NCI-H2227 (cell line): ENCODE data around the gene ZPBP.
"Not testable (repeated sequence)": the region's sequence is repeated elsewhere in the genome, so short reads cannot be mapped to it uniquely, and the experiment has no call there.

Experiments used
- DNase-seq: peaks from one replicate; lab custom pipeline; 2025; ENCODE audit not compliant: unreplicated experiment; lab: John Stamatoyannopoulos, UW

The ZPBP gene

DNA sequence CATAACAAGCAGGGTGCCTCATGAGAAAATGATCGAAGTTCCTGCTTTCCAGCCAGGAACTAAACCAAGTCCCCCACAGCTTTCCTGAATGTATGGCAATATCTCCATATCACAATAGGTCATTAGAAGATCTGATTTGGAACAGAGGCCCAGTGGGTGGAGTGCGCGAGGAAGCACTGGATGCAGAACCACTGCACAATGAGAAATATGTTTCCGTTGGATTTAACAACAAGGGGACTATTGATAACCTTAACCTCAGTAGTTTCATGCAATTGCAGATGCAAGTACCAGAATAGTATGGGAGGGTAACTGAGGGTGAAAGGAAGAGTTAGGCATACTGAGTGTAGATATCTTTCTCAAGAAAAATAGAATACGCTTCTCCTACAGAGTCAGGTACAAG lies 45.3 kb downstream of the ZPBP start:
- DNase-seq = no peak

- not testable (repeated sequence) for DNase-seq
Observed at GRCh38 chr7:50041165-50041564, 51.9 kb downstream of the ZPBP start.

DNA sequence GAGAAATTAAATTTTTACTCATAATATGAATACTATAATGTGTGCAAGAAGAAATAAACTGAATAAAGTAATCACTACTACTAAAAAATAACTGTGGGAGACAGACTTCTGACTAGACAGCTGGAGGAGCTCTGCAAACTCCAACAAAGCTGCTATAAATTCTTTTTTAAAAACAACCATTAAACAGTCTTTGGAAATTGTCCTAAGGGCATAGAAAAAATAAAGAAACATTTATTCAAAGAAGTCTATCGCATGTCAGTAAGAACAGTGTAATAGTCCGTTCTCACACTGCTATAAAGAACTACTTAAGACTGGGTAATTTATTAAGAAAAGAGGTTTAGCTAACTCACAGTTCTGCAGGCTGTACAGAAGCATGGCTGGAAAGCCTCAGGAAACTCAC lies 56.0 kb downstream of the ZPBP start:
- no peak for DNase-seq

GRCh38 chr7:50022991-50023390 lies 70.1 kb downstream of the ZPBP start:
- no peak for DNase-seq

- no peak for DNase-seq
Observed at GRCh38 chr7:50022451-50022850, 70.6 kb downstream of the ZPBP start.

DNA sequence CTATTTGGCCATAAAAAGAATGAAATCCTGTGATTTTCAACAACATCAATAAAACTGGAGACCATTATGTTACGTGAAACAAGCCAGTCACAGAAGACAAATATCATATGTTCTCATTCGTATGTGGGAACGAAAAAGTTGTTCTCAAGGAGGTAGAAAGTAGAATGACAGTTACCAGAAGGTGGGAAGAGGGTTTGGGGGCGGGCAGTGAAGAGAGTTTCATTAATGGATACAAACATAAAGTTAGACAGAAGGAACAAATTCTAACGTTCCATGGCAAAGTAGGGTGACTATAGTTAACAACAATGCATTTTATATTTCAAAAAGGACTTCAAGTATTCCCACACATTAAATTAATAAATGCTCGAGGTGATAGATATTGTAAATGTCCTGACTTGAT lies 97.4 kb downstream of the ZPBP start:
- DNase-seq = no peak

- no peak for DNase-seq
Observed at GRCh38 chr7:49986191-49986590, 106.9 kb downstream of the ZPBP start.

DNA sequence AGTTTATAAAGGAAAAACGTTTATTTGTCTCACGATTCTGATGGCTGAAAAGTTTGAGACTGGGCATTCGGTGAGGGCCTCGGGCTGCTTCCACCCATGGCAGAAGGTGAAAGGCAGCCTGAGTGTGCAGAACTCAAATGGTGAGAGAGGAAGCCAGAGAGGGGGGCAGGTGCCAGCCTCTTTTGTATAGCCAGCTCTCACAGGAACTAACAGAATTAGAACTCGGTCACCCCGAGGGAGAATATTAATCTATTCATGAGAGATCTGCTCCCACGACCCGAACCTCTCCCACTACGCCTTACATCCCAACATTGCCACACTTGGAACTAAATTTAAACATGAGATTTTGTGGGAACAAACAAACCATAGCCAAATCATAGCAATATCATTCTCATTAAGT lies 112.6 kb downstream of the ZPBP start:
- no peak for DNase-seq

GRCh38 chr7:49976238-49976637 lies 116.8 kb downstream of the ZPBP start:
- DNase-seq = no peak

DNA sequence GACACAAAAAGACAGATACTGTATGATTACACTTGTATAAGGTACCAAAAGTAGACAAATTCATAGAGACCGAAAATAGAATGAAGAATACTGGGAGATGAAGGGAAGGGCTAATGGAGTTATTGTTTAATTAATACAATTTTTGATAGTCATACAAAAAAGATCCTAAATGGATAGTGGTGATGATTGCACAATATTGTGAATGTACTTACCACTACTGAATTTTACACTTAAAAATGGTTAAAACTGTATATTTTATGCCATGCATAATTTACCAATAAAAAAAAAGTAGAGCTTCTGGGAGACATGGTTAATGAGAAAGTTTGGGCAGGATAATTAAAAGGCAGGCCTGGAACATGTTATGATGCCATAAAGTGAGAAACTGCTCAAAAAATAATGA lies 119.0 kb downstream of the ZPBP start:
- DNase-seq = no peak

DNA sequence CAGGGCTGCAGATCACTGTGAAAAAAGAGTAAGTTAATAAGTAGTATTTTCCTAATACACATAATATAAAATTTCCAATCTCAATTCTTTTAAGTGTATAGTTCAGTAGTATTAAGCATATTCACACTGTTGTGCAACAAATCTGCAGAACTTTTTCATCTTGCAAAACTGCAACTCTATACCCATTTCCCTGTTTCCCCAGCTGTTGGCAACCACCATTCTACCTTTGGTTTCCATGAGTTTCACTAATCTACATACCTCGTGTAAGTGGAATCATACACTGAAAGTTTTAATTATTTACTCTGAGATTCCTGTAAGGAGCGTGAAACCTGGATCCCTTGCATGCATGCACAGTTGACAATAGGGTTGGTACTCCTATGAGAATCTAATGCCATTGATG lies 155.4 kb downstream of the ZPBP start:
- no peak for DNase-seq

DNA sequence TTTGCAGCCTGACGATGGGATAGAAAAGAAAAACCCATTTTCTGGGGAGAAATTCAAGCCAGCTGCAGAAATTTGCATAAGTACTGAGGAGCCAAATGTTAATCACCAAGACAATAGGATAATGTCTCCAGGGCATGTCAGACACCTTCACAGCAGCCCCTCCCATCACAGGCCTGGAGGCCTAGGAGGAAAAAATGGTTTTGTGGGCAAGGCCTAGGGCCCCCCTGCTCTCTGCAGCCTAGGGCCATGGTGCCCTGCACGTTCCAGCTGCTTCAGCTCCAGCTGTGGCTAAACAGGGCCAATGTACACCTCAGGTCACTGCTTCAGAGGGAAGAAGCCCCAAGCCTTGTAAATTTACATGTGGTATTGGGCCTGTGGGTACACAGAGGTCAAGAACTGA lies 161.4 kb downstream of the ZPBP start:
- no peak for DNase-seq

DNA sequence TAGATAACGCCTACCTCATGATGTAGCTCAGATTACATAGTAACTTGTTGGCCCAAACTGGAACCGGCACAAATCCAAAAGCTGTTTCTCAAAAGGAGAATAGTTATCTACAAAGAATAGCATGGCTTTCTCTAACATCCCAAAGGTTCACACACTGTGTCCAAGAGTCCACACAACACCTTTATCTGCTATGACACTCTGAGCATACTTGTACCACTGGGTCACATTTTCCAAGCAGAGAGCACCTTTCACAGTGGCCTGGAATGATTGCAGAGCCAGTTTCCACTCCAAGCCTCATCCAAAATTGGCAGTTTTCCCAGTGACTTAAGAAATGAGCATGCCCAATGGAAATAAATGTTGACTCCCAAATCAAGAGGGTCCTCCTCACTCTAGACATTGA lies 164.3 kb downstream of the ZPBP start:
- no peak for DNase-seq

- DNase-seq = no peak
Observed at GRCh38 chr7:49927631-49928030, 165.4 kb downstream of the ZPBP start.

GRCh38 chr7:49926720-49927119 lies 166.3 kb downstream of the ZPBP start:
- DNase-seq = no peak

DNA sequence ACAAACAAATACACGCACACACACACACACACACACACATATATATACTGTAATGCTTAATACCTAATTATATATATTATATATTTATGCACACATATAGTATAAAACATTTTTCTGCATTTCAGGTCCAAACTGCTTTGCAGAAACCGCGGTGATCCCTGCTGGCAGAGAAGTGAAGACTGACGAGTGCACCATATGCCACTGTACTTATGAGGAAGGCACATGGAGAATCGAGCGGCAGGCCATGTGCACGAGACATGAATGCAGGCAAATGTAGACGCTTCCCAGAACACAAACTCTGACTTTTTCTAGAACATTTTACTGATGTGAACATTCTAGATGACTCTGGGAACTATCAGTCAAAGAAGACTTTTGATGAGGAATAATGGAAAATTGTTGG lies 181.1 kb downstream of the ZPBP start:
- no peak for DNase-seq

- no peak for DNase-seq
Observed at GRCh38 chr7:49894543-49894942, 198.5 kb downstream of the ZPBP start.

DNA sequence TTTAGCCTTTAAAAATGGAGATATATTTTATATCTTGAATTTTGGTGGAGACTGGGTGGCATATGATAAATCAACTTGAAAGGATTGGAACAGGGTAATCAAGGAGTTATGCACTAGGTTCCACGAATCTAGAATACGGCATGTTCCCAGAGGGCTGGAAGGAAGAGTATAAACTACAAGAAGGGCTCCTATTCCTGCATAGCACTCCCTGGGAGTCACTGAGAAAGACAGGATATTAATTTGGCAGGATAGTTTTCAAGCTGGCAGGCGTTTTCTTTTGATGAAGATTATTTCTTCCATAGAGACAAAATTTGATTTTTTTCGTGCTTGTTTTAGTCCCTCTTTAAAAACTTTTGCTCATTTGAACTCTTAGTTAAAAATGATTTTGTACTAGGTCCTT lies 199.9 kb downstream of the ZPBP start:
- no peak for DNase-seq

GRCh38 chr7:49892481-49892880 lies 200.6 kb downstream of the ZPBP start:
- DNase-seq = no peak
